Activated naive CD4-positive, alpha-beta T cell (primary cell): Measurements from ENCODE around the gene AGR3.

Experiments used
- DNase-seq, 4 experiments: peaks; one replicate each; lab custom pipeline; 2025; lab: John Stamatoyannopoulos, UW

The AGR3 gene

GRCh38 chr7:16836481-16836880 is 45.3 kb downstream of the AGR3 start:
- no peak for DNase-seq

GRCh38 chr7:16833373-16833772 is 48.4 kb downstream of the AGR3 start:
- DNase-seq = no peak

GRCh38 chr7:16826060-16826459 is 55.7 kb downstream of the AGR3 start:
- DNase-seq = no peak

- no peak for DNase-seq
These were observed 59.8 kb downstream of the AGR3 start for GRCh38 chr7:16822029-16822428.

GRCh38 chr7:16818732-16819131 is 63.1 kb downstream of the AGR3 start:
- no peak for DNase-seq

GRCh38 chr7:16817536-16817935 is 64.2 kb downstream of the AGR3 start:
- no peak for DNase-seq

- DNase-seq = no peak
These were observed 65.0 kb downstream of the AGR3 start for GRCh38 chr7:16816824-16817223.

GRCh38 chr7:16815001-16815400 is 66.8 kb downstream of the AGR3 start:
- no peak for DNase-seq

- no peak for DNase-seq
These were observed 68.6 kb downstream of the AGR3 start for GRCh38 chr7:16813232-16813616.

- no peak for DNase-seq
These were observed 69.1 kb downstream of the AGR3 start for GRCh38 chr7:16812542-16813231.

- DNase-seq = no peak
These were observed 70.2 kb downstream of the AGR3 start for GRCh38 chr7:16811551-16811950.

GRCh38 chr7:16810573-16810972 is 71.2 kb downstream of the AGR3 start:
- no peak for DNase-seq

GRCh38 chr7:16810112-16810511 is 71.7 kb downstream of the AGR3 start:
- DNase-seq = no peak
